ENCODE data around the gene TMOD3.

TMOD3 gene

DNA sequence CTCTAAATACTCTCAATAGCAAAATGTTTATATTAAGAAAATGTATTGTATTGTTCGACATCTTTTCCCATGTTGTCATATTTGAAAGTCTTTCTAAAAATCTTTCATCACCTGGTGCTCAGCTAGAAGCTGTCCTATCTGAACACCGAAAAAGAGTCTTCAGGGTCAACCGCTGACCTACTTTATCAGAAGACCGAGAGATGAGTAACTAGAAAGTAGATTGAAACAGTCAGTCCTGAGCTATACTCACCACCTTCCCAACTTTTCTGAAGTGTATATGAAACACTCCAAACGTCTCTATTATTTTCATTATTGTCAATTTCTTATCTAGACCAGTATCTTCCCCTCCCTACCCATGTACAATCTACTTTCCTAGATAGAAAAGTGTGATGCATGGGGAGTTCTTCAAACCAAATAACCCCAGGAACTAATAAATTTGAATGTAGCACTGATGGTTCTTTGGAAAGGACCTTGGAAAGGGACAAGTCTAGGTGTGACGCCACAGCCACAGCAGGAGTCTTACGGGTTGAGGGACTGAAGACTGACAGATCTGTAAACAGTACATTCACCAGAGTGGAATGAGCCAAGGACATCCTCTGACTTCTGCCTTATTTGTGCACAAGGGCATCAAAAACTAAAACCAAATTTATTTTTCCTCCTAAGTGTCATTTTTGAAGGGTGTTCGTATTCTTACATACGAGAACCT lies 58.6 kb downstream of the TMOD3 start:
- Histone ChIP-seq H3K4me2 (ENCODE audit: low read length) (no peak overlapping the region), H4K20me1 (ENCODE audit: insufficient read depth, low read length) (no peaks in the 10 kb centered on the region), H2AFZ (ENCODE audit: low read depth, low read length) (no peak overlapping the region), H3K27ac (ENCODE audit: low read length) (no peak overlapping the region), H3K9ac (ENCODE audit: low read length) (no peak overlapping the region), H3K27me3 (ENCODE audit: low read depth, low read length) (no peaks in the 10 kb centered on the region), H3K79me2 (ENCODE audit: low read length) (no peaks in the 10 kb centered on the region), H3K9me3 (ENCODE audit: insufficient read depth, low read length) (no peaks in the 10 kb centered on the region), H3K36me3 (replicated peaks; ENCODE audit: low read depth, low read length) (peaks cover 14% of the 10 kb centered on the region), H3K4me3 (ENCODE audit: low read length) (no peak overlapping the region), H3K4me1 (ENCODE audit: low read length) (peaks cover 12% of the 10 kb centered on the region)
- no peak for TF ChIP-seq CTCF (IDR thresholded peaks at IDR 0.05; ENCODE audit: low read depth, low read length)
- TF ChIP-seq EZH2phosphoT487 (IDR thresholded peaks at IDR 0.05; ENCODE audit: low read depth), result no peak

DNA sequence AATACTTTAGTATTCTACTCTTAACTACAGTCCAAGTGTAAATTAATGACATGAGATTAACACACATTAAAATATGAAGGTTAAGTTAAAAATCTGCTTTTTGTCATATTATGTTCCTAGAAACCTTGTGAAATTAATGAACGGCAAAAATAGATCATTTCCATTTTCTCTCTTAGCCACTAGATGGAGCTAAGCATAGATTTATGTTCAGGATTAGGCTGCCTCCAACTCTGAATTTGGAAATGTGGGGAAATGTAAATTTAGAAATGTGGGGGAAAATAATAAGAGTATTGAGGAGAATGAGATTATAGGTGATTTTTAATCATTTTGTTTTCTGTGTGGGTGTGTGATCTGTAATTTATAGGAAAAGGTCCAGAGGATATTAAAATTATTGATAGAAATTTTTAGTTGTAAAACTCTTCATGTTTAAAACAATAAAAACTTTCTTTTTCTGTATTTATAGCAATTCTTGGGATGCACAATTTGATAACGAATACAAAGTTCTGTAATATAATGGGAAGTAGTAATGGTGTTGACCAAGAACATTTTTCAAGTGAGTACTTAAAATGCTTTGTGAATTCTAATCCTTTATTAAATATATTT lies 59.2 kb downstream of the TMOD3 start:
- Histone ChIP-seq H3K4me2 (ENCODE audit: low read length) (no peak overlapping the region), H3K4me1 (ENCODE audit: low read length) (peaks cover 12% of the 10 kb centered on the region), H3K27ac (ENCODE audit: low read length) (no peak overlapping the region), H4K20me1 (ENCODE audit: insufficient read depth, low read length) (no peaks in the 10 kb centered on the region), H3K9me3 (ENCODE audit: insufficient read depth, low read length) (no peaks in the 10 kb centered on the region), H3K27me3 (ENCODE audit: low read depth, low read length) (no peaks in the 10 kb centered on the region), H3K9ac (ENCODE audit: low read length) (no peak overlapping the region), H2AFZ (ENCODE audit: low read depth, low read length) (no peak overlapping the region), H3K4me3 (ENCODE audit: low read length) (no peak overlapping the region), H3K36me3 (replicated peaks; ENCODE audit: low read depth, low read length) (peaks cover 14% of the 10 kb centered on the region), H3K79me2 (ENCODE audit: low read length) (no peaks in the 10 kb centered on the region)
- no peak for TF ChIP-seq EZH2phosphoT487 (IDR thresholded peaks at IDR 0.05; ENCODE audit: low read depth)
- peak; percentile 83 for TF ChIP-seq CTCF (IDR thresholded peaks at IDR 0.05; ENCODE audit: low read depth, low read length)

DNA sequence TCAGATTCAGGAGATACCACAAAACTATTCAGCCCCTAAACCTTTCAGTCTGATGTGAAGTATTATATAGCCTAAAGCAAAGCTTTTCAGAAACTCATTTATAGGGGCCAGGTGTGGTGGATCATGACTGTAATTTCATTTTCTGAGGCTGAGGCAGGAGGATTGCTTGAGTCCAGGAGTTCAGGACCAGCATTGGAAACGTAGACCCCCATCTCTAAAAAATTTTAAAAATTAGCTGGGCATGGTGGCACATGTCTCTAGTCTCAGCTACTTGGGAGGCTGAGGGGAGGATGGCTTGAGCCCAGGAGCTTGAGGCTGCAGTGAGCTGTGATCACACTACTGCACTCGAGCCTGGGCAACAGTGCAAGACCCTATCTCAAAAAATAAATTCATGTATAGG lies 60.0 kb downstream of the TMOD3 start:
- no peak overlapping the region for H3K9ac ChIP-seq (ENCODE audit: low read length)
- H3K9me3 ChIP-seq (ENCODE audit: insufficient read depth, low read length), result no peaks in the 10 kb centered on the region
- peaks cover 12% of the 10 kb centered on the region for H3K4me1 ChIP-seq (ENCODE audit: low read length)
- no peak overlapping the region for H3K27ac ChIP-seq (ENCODE audit: low read length)
- no peak overlapping the region for H3K4me2 ChIP-seq (ENCODE audit: low read length)
- H3K4me3 ChIP-seq (ENCODE audit: low read length), result no peak overlapping the region
- H3K27me3 ChIP-seq (ENCODE audit: low read depth, low read length), result no peaks in the 10 kb centered on the region
- H2AFZ ChIP-seq (ENCODE audit: low read depth, low read length), result no peak overlapping the region
- peaks cover 20% of the 10 kb centered on the region for H3K36me3 ChIP-seq (replicated peaks; ENCODE audit: low read depth, low read length)
- TF ChIP-seq EZH2phosphoT487 (IDR thresholded peaks at IDR 0.05; ENCODE audit: low read depth) (no peak), CTCF (IDR thresholded peaks at IDR 0.05; ENCODE audit: low read depth, low read length) (no peak)
- H4K20me1 ChIP-seq (ENCODE audit: insufficient read depth, low read length), result no peaks in the 10 kb centered on the region
- H3K79me2 ChIP-seq (ENCODE audit: low read length), result no peaks in the 10 kb centered on the region

DNA sequence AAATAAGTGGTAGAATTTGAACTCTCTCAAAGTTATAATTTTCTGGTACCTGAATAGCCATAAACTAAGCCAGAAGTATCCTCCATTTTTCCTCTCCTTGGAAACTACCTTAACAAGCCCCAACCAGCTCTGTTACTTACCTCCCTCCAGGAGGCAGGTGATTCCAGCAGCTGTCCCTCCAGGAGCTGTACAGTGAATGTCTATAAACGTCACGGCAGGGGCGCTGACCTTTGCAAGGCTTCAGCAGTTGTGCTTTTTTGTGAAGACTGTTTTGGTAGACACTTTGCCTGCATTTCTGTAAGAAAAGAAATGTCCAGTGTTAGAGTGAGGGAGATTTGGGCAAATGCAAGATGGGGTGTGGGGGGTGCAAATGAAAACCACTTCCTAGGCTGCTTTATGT lies 75.0 kb downstream of the TMOD3 start:
- Histone ChIP-seq H3K36me3 (replicated peaks; ENCODE audit: low read depth, low read length) (peaks cover 20% of the 10 kb centered on the region), H3K9me3 (ENCODE audit: insufficient read depth, low read length) (no peaks in the 10 kb centered on the region), H3K27me3 (ENCODE audit: low read depth, low read length) (no peaks in the 10 kb centered on the region), H3K79me2 (ENCODE audit: low read length) (no peaks in the 10 kb centered on the region), H3K27ac (ENCODE audit: low read length) (no peak overlapping the region), H3K4me3 (ENCODE audit: low read length) (no peak overlapping the region), H4K20me1 (ENCODE audit: insufficient read depth, low read length) (no peaks in the 10 kb centered on the region), H3K9ac (ENCODE audit: low read length) (no peak overlapping the region), H3K4me1 (ENCODE audit: low read length) (peaks cover 8% of the 10 kb centered on the region), H2AFZ (ENCODE audit: low read depth, low read length) (no peak overlapping the region), H3K4me2 (ENCODE audit: low read length) (no peak overlapping the region)
- TF ChIP-seq EZH2phosphoT487 (IDR thresholded peaks at IDR 0.05; ENCODE audit: low read depth) (no peak), CTCF (IDR thresholded peaks at IDR 0.05; ENCODE audit: low read depth, low read length) (no peak)
